GM19035 (cell line): ENCODE data around the gene IST1.
"Not testable (repeated sequence)": the region's sequence is repeated elsewhere in the genome, so short reads cannot be mapped to it uniquely, and the experiment has no call there.

Experiments
- ATAC-seq: cut with Tn5 transposase; IDR thresholded peaks from one replicate; pipeline ENCODE4 v1.9.1; 2021; ENCODE audit not compliant: unreplicated experiment

IST1 gene

GRCh38 chr16:71894921-71895678, at the start of gene IST1:
Gene IST1, plus strand, starts transcription at chr16:71895531. Its CDS starts 20,110 bp downstream, at chr16:71915641.
- ATAC-seq = peak; percentile 78

DNA sequence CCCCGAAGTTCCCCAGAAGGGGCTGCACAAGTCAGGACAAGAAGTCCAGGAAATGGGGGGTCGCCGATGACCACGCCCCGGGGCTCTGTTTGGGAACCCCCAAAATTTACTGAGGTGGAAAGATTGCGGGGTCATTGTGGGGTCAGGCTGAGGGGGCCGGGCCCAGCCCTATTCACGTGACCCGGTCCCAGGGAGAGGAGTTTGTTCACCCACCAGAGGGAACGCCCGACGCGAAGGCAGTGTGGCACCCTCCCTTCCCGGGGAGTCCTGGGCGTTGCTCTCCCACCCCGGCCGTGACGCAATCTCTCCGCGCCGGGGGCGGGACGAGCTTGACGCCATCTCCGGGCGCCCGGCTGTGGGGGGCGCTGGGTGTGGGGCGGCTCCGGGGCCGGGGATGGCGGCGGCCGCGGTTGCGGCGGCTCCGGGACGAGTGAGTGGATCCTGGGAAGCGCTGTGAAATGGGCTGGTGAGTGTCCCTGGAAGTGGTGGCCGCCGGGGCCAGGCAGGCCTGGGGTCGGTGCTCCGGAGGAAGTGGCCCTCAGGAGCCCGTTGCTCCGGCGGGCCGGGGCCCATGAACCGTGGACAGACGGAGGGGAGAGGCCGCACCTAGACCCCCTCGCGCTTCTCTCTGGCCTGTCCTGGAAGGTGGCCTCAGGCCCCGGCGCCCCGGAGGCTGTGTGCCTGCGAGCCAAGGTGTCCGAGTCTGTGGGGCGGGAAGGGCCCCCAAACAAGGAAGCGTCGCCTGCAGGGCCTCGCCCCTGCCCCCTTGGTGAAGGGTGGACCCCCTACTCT, 49.5 kb upstream of the IST1 start, which contains the start of gene ATXN1L:
Gene ATXN1L, plus strand, starts transcription at position 338 of the 792 bp plus-strand sequence. CDS start 3,765 bp downstream, outside the sequence.
- peak; percentile 66 for ATAC-seq

DNA sequence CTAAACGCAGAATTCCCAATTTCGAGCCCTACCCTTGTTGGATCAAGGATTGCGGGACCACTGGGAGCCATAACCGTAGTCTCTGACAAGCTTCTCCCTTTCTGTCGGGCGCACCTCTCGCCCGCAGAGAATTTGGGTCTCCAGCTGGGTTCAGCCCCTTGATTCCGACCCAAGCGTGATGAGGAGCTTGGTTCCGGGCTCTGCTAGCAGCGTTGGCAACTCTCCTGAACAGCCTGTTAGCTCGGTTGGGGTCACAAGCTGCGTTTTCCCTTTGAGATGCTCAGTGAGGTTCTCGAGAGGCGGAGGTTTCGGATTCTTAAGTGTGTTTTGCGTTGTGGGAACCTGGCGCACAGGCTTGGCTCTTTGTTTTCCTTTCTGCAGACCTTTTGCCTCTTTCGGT, 48.9 kb upstream of the IST1 start:
- ATAC-seq = peak; percentile 15

DNA sequence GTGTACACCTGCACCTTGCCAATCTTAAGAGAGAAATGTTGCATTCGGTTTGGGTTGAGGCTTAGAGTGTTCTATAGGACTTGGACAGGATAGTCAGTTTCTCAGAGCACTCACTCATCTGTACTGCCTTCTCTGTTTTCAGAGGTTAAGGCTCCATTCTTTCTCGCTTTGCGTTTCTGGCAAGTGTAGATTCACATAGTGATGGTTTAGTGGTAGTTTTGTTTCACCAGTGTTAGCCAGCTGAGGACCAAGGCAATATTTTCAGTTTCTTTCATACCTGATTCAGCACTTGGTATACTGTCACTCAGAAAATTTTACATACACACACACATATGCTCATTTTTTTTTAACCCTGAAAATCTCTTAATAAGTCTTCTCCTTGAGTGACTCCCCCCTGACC, 48.2 kb upstream of the IST1 start:
- no peak for ATAC-seq

DNA sequence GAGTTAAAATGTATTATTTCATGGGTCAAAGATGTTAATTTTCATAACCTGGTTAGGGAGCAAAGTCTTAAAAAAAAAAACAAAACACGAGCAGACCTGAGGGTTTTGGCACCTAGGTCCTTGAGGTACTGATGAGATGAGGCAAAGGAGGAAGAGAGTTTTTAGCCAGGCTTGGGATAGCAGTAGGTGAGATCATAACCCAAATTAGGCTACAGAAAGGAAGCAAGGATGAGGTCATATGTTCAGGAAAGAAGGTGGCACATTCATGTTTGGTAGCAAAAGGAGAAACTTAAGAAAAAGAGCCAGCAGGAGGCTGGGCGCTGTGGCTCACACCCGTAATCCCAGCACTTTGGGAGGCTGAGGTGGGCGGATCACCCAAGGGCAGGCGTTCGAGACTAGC, 46.7 kb upstream of the IST1 start:
- ATAC-seq = no peak

DNA sequence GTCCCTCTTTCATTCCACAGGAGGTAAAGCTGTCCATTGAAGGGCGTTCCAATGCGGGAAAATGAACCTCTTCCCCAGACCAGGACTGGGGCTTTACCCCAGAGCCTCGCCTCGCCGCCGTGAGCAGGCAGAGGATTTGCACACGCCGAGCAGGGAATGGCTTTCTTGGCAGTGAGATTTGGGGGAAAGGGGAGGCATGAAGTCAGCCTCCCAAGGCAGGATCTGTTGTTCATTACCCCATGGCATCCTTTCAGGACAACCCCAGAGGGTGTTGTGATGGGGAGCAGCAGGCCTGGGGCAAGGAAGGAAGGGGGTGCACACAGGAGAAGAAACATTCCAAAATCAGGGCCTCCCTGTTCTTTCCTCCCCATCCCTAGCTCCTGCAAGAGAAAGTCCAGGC, 43.6 kb upstream of the IST1 start:
- ATAC-seq = no peak

GRCh38 chr16:71852158-71852557, 43.2 kb upstream of the IST1 start:
- ATAC-seq = no peak

- ATAC-seq = no peak
Observed at GRCh38 chr16:71852561-71852960, 42.8 kb upstream of the IST1 start.

DNA sequence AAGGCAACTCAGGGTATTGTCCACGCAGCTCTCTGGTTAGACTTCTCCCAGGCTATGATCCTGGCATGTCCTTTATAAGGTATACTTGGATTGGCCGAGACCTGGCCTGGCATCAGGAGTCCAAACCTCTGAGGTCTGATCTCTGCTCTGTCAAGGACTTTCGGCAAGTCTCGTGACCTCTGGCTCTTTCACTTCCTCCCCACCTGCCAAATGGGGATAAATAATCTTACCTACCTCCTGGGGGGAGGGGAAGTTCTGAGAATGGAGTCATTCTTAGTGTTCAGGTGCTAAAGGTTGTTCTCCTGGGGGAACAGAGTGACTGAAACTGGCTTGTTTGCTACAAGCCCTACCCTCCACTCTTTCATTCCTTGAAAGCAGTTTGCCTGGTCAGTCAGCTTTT, 41.9 kb upstream of the IST1 start:
- peak; percentile 62 for ATAC-seq

DNA sequence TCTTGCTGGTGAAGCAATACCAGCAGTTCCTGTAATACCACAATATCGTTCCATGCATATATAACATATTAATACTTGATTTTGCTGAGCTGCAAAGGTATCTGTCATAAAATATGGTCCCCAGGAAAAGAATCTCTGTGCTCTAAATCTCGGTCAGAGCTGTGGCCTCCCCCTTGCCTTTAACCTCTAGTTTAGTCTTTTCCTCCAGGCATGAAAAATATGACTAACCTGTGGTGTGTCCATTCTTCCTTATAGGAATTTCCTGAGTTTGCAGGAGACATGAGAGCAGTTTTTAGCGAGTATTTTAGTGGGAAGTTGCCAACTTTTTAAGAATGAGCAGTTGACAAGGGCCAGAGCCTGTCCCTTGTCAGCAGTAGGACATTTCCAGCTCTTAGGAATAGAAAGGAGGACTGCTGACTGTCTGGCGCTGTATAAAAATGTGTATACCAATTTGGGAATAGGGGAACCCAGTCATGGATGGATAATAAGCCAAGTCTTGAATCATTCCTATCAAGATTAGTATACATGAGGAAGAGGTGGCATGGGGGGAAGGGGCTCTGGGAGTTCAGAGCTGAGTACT, 40.9 kb upstream of the IST1 start:
- no peak for ATAC-seq

- ATAC-seq = no peak
Observed at GRCh38 chr16:71855937-71856662, 39.2 kb upstream of the IST1 start.

GRCh38 chr16:71859762-71860521, 35.4 kb upstream of the IST1 start:
- ATAC-seq = no peak

DNA sequence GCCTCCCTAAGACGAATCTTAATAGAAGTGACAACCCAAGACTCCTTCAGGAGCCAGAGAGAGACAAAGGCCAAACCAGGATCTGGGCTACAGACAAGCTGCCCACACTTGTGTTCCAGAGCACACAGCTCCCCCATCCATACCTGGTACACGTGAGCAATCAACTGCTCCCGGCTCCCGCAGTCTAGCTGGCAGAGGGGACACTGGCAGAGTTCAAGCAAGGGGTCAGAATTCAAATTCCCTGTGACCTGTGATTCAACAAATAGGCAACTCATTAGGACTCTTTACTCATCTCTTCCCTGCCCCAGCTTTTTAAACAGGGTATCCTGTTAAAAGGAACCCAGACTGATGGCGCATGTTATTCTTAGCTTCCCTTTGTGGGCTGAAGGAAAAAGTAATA, 31.3 kb upstream of the IST1 start:
- no peak for ATAC-seq

DNA sequence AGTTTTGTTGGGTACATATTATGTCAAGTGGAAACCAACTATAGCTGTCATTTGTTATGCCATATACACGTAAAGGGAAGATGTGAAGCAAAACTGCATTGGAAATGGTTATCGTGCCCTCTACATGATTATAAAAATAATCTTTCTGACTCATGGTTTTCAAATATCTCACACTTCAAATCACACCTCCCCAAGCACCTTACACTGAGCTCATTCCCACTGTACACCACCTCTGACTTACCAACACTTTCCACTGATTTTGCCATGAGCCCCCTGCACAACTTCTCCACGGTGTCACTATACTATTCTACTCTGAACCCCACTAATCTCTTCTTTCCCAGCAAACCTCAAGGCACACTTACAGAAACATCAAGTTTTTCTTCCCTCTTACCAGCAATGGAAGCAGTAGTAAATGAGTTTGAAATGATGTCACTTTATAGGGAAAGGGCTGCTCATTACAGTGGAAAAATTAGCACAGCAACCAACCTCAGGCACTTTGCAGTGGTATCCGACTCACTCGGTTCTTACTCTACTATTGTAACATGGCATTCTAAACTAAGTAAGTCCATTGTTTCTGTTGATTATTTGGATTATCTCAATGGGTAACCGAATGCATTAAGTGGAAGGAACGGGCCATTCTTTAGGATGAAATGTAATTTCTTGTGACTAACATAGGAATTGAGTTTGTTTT, 30.0 kb upstream of the IST1 start:
- ATAC-seq = no peak

DNA sequence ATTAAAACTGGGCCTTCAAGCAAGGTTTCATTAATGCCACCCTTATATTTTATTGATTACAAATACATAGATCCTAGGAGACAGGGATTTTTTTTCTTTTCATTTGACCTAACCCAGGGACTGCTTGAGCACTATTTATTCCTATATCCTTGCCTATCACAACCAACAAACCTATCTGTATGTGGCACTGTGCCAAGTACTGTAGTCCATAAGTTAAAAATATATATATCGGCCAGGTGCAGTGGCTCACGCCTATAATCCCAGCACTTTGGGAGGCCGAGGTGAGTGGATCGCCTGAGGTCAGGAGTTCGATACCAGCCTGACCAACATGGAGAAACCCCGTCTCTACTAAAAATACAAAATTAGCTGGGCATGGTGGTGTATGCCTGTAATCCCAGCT, 28.2 kb upstream of the IST1 start:
- not testable (repeated sequence) for ATAC-seq

GRCh38 chr16:71867939-71868338, 27.4 kb upstream of the IST1 start:
- no peak for ATAC-seq

DNA sequence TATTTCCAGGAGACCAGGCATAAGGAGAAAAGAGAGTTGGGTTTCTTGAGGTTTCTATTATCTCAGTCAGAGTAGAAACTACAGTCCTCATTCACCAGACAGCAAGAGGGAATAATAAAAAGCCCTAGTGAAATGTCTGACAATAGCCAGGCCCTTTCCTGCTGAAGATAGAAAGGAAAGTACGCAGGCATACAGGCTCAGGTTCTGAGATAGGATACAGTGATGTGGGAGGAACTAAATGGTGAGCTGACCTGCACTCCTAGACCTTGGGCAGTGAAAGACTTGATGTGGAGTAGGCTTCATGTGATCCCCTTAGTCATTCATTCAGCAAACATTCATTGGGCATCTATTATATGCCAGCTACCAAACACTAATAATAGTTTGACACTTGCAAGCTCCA, 26.2 kb upstream of the IST1 start:
- ATAC-seq = no peak

DNA sequence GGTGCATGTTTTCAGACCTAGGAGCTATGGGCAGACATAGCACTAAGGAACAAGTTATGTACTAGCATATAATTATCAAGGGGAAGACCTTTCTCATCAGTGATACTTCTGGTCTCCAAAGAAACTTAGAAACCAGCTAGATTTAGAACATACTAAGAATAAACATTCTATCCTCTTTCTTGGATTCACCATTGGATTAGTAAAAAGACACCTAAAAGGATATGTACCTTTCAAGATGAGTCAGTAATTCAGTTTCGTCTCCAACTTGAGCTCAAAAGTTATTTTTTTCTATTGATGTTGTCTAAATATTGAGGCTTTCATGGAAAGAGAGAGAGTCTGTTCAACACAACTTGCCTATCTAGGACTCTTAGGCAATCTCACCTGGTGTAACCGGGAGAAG, 24.5 kb upstream of the IST1 start:
- ATAC-seq = no peak

DNA sequence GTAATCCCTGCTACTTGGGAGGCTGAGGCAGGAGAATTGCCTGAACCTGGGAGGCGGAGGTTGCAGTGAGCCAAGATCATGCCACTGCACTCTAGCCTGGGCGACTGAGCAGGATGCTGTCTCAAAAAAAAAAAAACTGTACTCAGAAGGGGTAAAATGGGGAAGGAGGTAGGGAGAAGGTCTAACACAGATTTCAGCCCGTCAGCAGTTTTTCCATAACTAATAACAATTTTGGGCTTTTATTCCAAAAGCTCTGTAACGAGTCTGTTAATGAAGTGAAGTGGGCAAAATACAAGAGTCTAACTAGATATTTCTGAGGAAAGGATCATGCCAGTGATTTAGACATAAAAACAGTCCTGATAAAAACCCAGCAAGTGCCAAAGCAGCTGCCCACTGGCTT, 22.1 kb upstream of the IST1 start:
- no peak for ATAC-seq

DNA sequence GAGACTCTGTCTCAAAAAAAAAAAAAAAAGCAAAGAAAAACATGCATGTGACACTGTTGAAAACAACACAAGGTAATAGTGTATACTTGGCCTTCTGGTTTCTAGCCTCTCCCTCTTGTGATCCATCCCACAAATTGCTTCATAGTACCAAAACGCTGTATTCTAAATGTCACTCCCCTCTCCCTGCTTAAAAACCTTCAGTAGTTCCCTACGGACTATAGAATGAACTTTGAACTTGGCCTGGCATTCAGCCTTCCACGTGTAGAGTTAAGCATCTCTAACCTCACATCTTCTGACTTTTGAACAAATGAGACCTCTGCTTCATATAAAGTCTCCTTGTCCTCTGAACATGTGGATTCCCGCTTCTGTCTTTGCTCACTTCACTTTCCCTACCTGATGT, 16.4 kb upstream of the IST1 start:
- no peak for ATAC-seq
